OCI-LY3 (cell line): ENCODE measurements around the gene CLPTM1.
"Not testable (repeated sequence)": the region's sequence is repeated elsewhere in the genome, so short reads cannot be mapped to it uniquely, and the experiment has no call there.

Experiments
- H2AFZ ChIP-seq: fragments of 200-600, 300-600 bp; shearing (Covaris generic); 2 replicates; pipeline ENCODE4 v1.6.0; 2014; ENCODE audit warnings: antibody characterized with exemption, low read depth, low read length
- H3K27ac ChIP-seq: fragments of 200-600, 300-600 bp; sonication (generic); 2 replicates; pipeline ENCODE4 v1.5.1; 2014; ENCODE audit warnings: mild to moderate bottlenecking, low read length, moderate library complexity, mixed read lengths
- H3K27me3 ChIP-seq: fragments of 200-600, 300-600 bp; sonication (generic); 2 replicates; pipeline ENCODE4 v1.6.1; 2014; ENCODE audit warnings: low read depth, low read length, mixed read lengths
- H3K36me3 ChIP-seq: fragments of 200-600, 300-600 bp; sonication (generic); replicated peaks from 2 replicates; pipeline ENCODE3; 2014; ENCODE audit warnings: low read depth, low read length, mixed read lengths
- H3K4me1 ChIP-seq: fragments of 300-600, 200-600 bp; sonication (generic); 2 replicates; pipeline ENCODE4 v1.6.1; 2014; ENCODE audit warnings: low read length, mixed read lengths
- H3K4me2 ChIP-seq: fragments of 200-600, 300-600 bp; sonication (generic); 2 replicates; pipeline ENCODE4 v1.6.1; 2014; ENCODE audit warnings: low read length, mixed read lengths
- H3K4me3 ChIP-seq: fragments of 300-600, 200-600 bp; sonication (generic); 2 replicates; pipeline ENCODE4 v1.5.1; 2014; ENCODE audit warnings: antibody characterized with exemption, mild to moderate bottlenecking, low read length, moderate library complexity
- H3K79me2 ChIP-seq: fragments of 300-600, 200-600 bp; shearing (Covaris generic); 2 replicates; pipeline ENCODE4 v1.6.1; 2014; ENCODE audit warnings: mild to moderate bottlenecking, low read length, mixed read lengths
- H3K9ac ChIP-seq: fragments of 300-600, 200-600 bp; shearing (Covaris generic); 2 replicates; pipeline ENCODE4 v1.6.0; 2014; ENCODE audit warnings: mild to moderate bottlenecking, low read length, moderate library complexity
- H3K9me3 ChIP-seq: fragments of 200-600, 300-600 bp; shearing (Covaris generic); 2 replicates; pipeline ENCODE4 v1.6.1; 2014; ENCODE audit warnings: low read length, mixed read lengths; ENCODE audit not compliant: insufficient read depth
- H4K20me1 ChIP-seq: fragments of 200-600, 300-600 bp; sonication (generic); 2 replicates; pipeline ENCODE4 v1.6.1; 2016; ENCODE audit warnings: low read length, mixed read lengths; ENCODE audit not compliant: insufficient read depth
- CTCF ChIP-seq: fragments of 200-600, 300-600 bp; sonication (generic); IDR thresholded peaks from 2 replicates; pipeline ENCODE4 v1.5.1; 2014; ENCODE audit warnings: antibody characterized with exemption, low read length, low read depth
- EZH2phosphoT487 ChIP-seq: fragments of 200-600 bp; shearing (Covaris generic); IDR thresholded peaks from 2 replicates; pipeline ENCODE4 v1.6.1; 2018; ENCODE audit warnings: antibody characterized with exemption, mixed run types, low read depth

The CLPTM1 gene

DNA sequence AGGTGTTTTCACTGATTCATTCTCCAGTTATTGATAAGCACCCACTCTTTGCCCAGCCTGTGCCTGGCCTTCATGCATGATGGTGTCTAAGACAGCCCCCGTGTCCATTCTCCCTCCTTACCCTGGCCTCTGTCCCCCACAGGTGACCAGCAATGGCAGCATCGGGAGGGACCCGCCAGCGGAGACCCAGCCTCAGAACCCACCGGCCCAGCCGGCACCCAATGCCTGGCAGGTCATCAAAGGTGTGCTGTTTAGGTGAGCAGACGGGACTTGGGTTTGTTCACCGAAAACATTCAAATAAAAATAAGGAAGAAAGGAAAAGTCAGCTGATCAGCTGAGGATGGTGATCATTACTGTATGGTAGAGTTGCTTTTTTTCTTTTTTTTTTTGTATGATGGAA, 6.6 kb downstream of the CLPTM1 start:
- H3K4me1 ChIP-seq: peaks cover 35% of the 10 kb centered on the region
- peaks cover 58% of the 10 kb centered on the region for H3K79me2 ChIP-seq
- H3K4me3 ChIP-seq: peak overlapping the region; percentile 62
- TF ChIP-seq CTCF (no peak), EZH2phosphoT487 (no peak)
- H3K36me3 ChIP-seq: peaks cover 18% of the 10 kb centered on the region
- H3K9ac ChIP-seq: peak overlapping the region; percentile 51
- H3K27ac ChIP-seq: peak overlapping the region; percentile 78
- H3K9me3 ChIP-seq: no peaks in the 10 kb centered on the region
- no peaks in the 10 kb centered on the region for H3K27me3 ChIP-seq
- H4K20me1 ChIP-seq: peaks cover 19% of the 10 kb centered on the region
- H2AFZ ChIP-seq: no peak overlapping the region
- H3K4me2 ChIP-seq: peak overlapping the region; percentile 82

DNA sequence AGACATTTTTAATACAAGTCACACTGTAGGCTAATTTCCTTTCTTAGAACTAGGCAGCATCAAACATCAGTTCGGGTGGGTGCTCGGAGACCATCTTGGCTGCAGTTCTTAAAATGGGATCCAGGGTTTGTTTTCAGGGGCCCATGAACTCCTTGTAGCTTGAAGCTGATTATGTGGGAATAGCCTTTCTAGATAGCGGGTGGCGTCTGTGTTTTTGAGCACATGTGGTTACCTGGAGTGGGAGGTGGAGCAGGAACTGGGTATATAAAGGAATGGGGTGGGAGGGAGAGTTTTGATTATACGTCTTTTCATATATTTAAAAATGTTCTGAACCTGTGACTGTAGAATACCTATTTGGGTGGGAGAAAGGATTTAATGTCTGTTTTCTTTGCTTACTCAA, 12.9 kb downstream of the CLPTM1 start:
- no peaks in the 10 kb centered on the region for H3K4me1 ChIP-seq
- H3K36me3 ChIP-seq: peaks cover 11% of the 10 kb centered on the region
- TF ChIP-seq CTCF (no peak), EZH2phosphoT487 (no peak)
- H3K4me3 ChIP-seq: no peak overlapping the region
- no peaks in the 10 kb centered on the region for H3K27me3 ChIP-seq
- no peak overlapping the region for H3K4me2 ChIP-seq
- peaks cover 3% of the 10 kb centered on the region; the same call in 1 of the 2 replicates for H3K79me2 ChIP-seq
- H3K27ac ChIP-seq: no peak overlapping the region
- H3K9ac ChIP-seq: no peak overlapping the region
- no peaks in the 10 kb centered on the region; the same call in 1 of the 2 replicates for H4K20me1 ChIP-seq
- H3K9me3 ChIP-seq: no peaks in the 10 kb centered on the region
- no peak overlapping the region for H2AFZ ChIP-seq

DNA sequence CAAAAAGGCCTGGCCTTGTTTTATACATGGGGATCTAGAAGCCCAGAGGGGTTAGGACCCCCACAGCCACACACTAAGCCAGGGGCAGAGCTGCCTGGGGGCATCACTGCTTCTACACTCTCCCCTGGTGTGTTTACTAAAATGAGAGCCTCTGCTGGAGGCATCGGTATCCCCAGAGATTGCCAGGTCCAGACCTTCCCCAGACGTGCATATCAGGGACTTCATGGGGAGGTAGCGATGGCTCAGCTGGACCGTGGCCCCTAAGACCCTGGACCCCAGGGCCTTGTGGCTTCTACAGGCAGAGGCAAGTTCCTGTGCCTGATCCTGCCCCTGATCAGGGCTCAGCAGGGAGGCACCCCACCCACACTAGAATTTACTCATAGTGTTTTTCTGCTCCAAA, 13.5 kb downstream of the CLPTM1 start:
- H3K27me3 ChIP-seq: no peaks in the 10 kb centered on the region
- no peak for TF ChIP-seq CTCF
- no peak for TF ChIP-seq EZH2phosphoT487

GRCh38 chr19:44969437-44969836, 14.3 kb downstream of the CLPTM1 start:
- Histone ChIP-seq H4K20me1 (no peaks in the 10 kb centered on the region; the same call in 1 of the 2 replicates), H3K4me3 (no peak overlapping the region), H3K27ac (no peak overlapping the region), H3K4me2 (no peak overlapping the region), H3K9me3 (no peaks in the 10 kb centered on the region), H3K4me1 (no peaks in the 10 kb centered on the region), H3K27me3 (no peaks in the 10 kb centered on the region), H3K79me2 (peaks cover 3% of the 10 kb centered on the region; the same call in 1 of the 2 replicates), H2AFZ (no peak overlapping the region), H3K9ac (no peak overlapping the region), H3K36me3 (peaks cover 15% of the 10 kb centered on the region)
- TF ChIP-seq CTCF (no peak), EZH2phosphoT487 (no peak)

More for the DNA sequence above, 13.5 kb downstream of the CLPTM1 start:
- peaks cover 11% of the 10 kb centered on the region for H3K36me3 ChIP-seq
- no peak overlapping the region for H3K27ac ChIP-seq
- peaks cover 3% of the 10 kb centered on the region; the same call in 1 of the 2 replicates for H3K79me2 ChIP-seq
- no peak overlapping the region for H3K4me3 ChIP-seq
- no peaks in the 10 kb centered on the region; the same call in 1 of the 2 replicates for H4K20me1 ChIP-seq
- H2AFZ ChIP-seq: no peak overlapping the region
- no peaks in the 10 kb centered on the region for H3K4me1 ChIP-seq
- H3K4me2 ChIP-seq: no peak overlapping the region
- H3K9me3 ChIP-seq: no peaks in the 10 kb centered on the region
- H3K9ac ChIP-seq: no peak overlapping the region

GRCh38 chr19:44971451-44971850, 16.3 kb downstream of the CLPTM1 start:
- not testable (repeated sequence) for H2AFZ ChIP-seq, H3K27ac ChIP-seq, H3K4me2 ChIP-seq, H3K9me3 ChIP-seq, H3K4me3 ChIP-seq, H3K79me2 ChIP-seq, H3K27me3 ChIP-seq, H4K20me1 ChIP-seq, H3K9ac ChIP-seq, H3K4me1 ChIP-seq
- H3K36me3 ChIP-seq: peaks cover 22% of the 10 kb centered on the region
